HG03103 (cell line): Measurements from ENCODE around the gene CDX2.

Experiments
- ATAC-seq: cut with Tn5 transposase; IDR thresholded peaks from one replicate; pipeline ENCODE4 v1.9.1; 2021; ENCODE audit warnings: low read depth; ENCODE audit not compliant: unreplicated experiment

The CDX2 gene

GRCh38 chr13:27979001-27979643 is 10.0 kb upstream of the CDX2 start:
- ATAC-seq, result no peak

- no peak for ATAC-seq
Measured at GRCh38 chr13:27978301-27978968, 9.3 kb upstream of the CDX2 start.

- ATAC-seq, result no peak
Measured at GRCh38 chr13:27977476-27978300, 8.6 kb upstream of the CDX2 start.

- ATAC-seq, result no peak
Measured at GRCh38 chr13:27976362-27977091, 7.4 kb upstream of the CDX2 start.

GRCh38 chr13:27975564-27976361 is 6.6 kb upstream of the CDX2 start:
- ATAC-seq, result no peak

GRCh38 chr13:27973961-27974662 is 5.0 kb upstream of the CDX2 start:
- ATAC-seq, result no peak

GRCh38 chr13:27973291-27973690 is 4.2 kb upstream of the CDX2 start:
- no peak for ATAC-seq

GRCh38 chr13:27972478-27972820 is 3.3 kb upstream of the CDX2 start:
- no peak for ATAC-seq

GRCh38 chr13:27971776-27972477 is 2.8 kb upstream of the CDX2 start:
- no peak for ATAC-seq

GRCh38 chr13:27971236-27971645 is 2.1 kb upstream of the CDX2 start:
- no peak for ATAC-seq

- no peak for ATAC-seq
Measured at GRCh38 chr13:27970382-27971235, 1.5 kb upstream of the CDX2 start.

GRCh38 chr13:27969866-27970229 is 733 bp upstream of the CDX2 start:
- no peak for ATAC-seq

- ATAC-seq, result no peak
Measured at GRCh38 chr13:27968316-27969081, 616 bp downstream of the CDX2 start.

GRCh38 chr13:27967736-27968315 is 1.3 kb downstream of the CDX2 start:
- ATAC-seq, result no peak

- ATAC-seq, result no peak
Measured at GRCh38 chr13:27967203-27967735, 1.8 kb downstream of the CDX2 start.

- no peak for ATAC-seq
Measured at GRCh38 chr13:27966641-27967202, 2.4 kb downstream of the CDX2 start.
